K562 (cell line): Measurements from ENCODE around the gene NAPA. TPM values are rescaled to one million over a fixed set of nuclear protein-coding genes. Genes with fewer than 3 reads are reported as not detected.

ENCODE experiments used
- ATF7 ChIP-seq: fragments of 450-650 bp; IDR thresholded peaks from 2 replicates; pipeline ENCODE4 v1.7.1; 2014; ENCODE audit warnings: mild to moderate bottlenecking, moderate library complexity
- CCAR2 ChIP-seq: fragments of 200-400 bp; formaldehyde crosslinking; IDR thresholded peaks from 2 replicates; pipeline ENCODE4 v1.6.1; 2017; ENCODE audit warnings: mild to moderate bottlenecking, low read depth, low read length
- COPS2 ChIP-seq: fragments of 450-650 bp; conservative IDR thresholded peaks from 2 replicates; pipeline ENCODE4 v1.6.1; 2016; ENCODE audit warnings: mild to moderate bottlenecking, moderate library complexity
- ETS2 ChIP-seq: IDR thresholded peaks from 2 replicates; pipeline ENCODE4 v1.6.1; 2016; ENCODE audit warnings: borderline replicate concordance, missing genetic modification characterization, mild to moderate bottlenecking, moderate library complexity, missing compliant biosample characterization; ENCODE audit not compliant: poor library complexity, severe bottlenecking
- FOS ChIP-seq: IDR thresholded peaks from 3 replicates; pipeline ENCODE4 v1.6.1; 2011; ENCODE audit not compliant: insufficient read length; ENCODE audit errors: extremely low read depth
- HMBOX1 ChIP-seq: sonication (generic); IDR thresholded peaks from 2 replicates; pipeline ENCODE4 v1.6.1; 2016
- NKRF ChIP-seq: fragments of 450-650 bp; IDR thresholded peaks from 2 replicates; pipeline ENCODE4 v1.6.1; 2016; ENCODE audit warnings: borderline replicate concordance
- REST ChIP-seq, 2 experiments: fragments of 450-650 bp; formaldehyde crosslinking in 1 of 2; IDR thresholded peaks; 2 replicates each; pipeline versions ENCODE4 v1.4.0 to v1.6.1; 2014 to 2020; ENCODE audit warnings: mild to moderate bottlenecking in 2 of 2, borderline replicate concordance in 1 of 2, low read depth in 1 of 2
- TCF15 ChIP-seq: fragments of 250-450 bp; sonication (Bioruptor Pico); IDR thresholded peaks from 2 replicates; pipeline ENCODE4 v1.8.0; 2022; ENCODE audit warnings: moderate library complexity, mild to moderate bottlenecking, inconsistent platforms
- ZC3H4 ChIP-seq: sonication (generic); formaldehyde crosslinking; IDR thresholded peaks from 2 replicates; pipeline ENCODE4 v1.9.0; 2021; ENCODE audit warnings: missing genetic modification reagents, borderline replicate concordance
- ZNF197 ChIP-seq: fragments of 200-800 bp; sonication (Bioruptor generic); IDR thresholded peaks from 2 replicates; pipeline ENCODE4 v1.6.1; 2016; ENCODE audit warnings: low read depth, missing genetic modification characterization, missing compliant biosample characterization
- ZNF584 ChIP-seq: fragments of 200-800 bp; sonication (Bioruptor generic); IDR thresholded peaks from 2 replicates; pipeline ENCODE4 v1.6.1; 2016; ENCODE audit warnings: low read depth, mild to moderate bottlenecking, missing genetic modification characterization, missing compliant biosample characterization
- polyA plus RNA-seq, 8 experiments: library from polyadenylated mRNA; depleted of rRNA in 4 of 8; stranded (reverse) in 5 of 8; unstranded in 3 of 8; fragments of >200 nt; fragmentation: Nextera tagmentation in 2 of 8; fragmentation: Illumina TruSeq in 1 of 8; extraction: Ambion mirVana in 2 of 8; extraction: Trizol in 1 of 8; gene quantifications; 2 replicates each; pipeline versions ENCODE4 v1.2.1 to v1.2.3, GENCODE V29; 2011 to 2014; ENCODE audit warnings: inconsistent platforms in 1 of 8, missing spikeins in 1 of 8
- total RNA-seq, 7 experiments: library from RNA; depleted of rRNA in 6 of 7; stranded (reverse); fragments of >200 nt in 6 of 7; fragmentation: Illumina TruSeq in 2 of 7; extraction: Trizol in 2 of 7; gene quantifications; 2 replicates each; pipeline versions ENCODE4 v1.2.1 to v1.2.3, GENCODE V29; 2011 to 2021; ENCODE audit warnings: low replicate concordance in 1 of 7

The NAPA gene
- total and polyA plus RNA-seq, 9 of the 15 experiments (the other 6 are each of a cell fraction or from before 2014, with no cell fraction given): 5.4 to 98.6 (median 77.5) TPM

- no peak for TF ChIP-seq NKRF
- no peak for TF ChIP-seq ZC3H4 (CRISPR knock-in tag)
- no peak for TF ChIP-seq HMBOX1
- peak; percentile 16; the same call in 1 of the 2 replicates for TF ChIP-seq REST (IDR thresholded peaks at IDR 0.05; ENCODE audit: borderline replicate concordance)
- TF ChIP-seq REST (CRISPR knock-in tag; IDR thresholded peaks at IDR 0.05; ENCODE audit: low read depth): no peak
- TF ChIP-seq CCAR2: no peak
- TF ChIP-seq ETS2 (tag): no peak
- TF ChIP-seq ATF7: peak; percentile 32; the same call in 1 of the 2 replicates
- TF ChIP-seq ZNF584: 0 out of 2 replicates have a peak, but pooled peaks have one; percentile 46
- TF ChIP-seq ZNF197: no peak
- no peak for TF ChIP-seq COPS2
- TF ChIP-seq TCF15 (CRISPR knock-in tag): no peak
- no peak for TF ChIP-seq FOS
Observed at GRCh38 chr19:47531640-47532387, 17.0 kb upstream of the NAPA start (continued).
